ENCODE results near the gene SALL3.
"Not testable (repeated sequence)": the region's sequence is repeated elsewhere in the genome, so short reads cannot be mapped to it uniquely, and the experiment has no call there.

DNA sequence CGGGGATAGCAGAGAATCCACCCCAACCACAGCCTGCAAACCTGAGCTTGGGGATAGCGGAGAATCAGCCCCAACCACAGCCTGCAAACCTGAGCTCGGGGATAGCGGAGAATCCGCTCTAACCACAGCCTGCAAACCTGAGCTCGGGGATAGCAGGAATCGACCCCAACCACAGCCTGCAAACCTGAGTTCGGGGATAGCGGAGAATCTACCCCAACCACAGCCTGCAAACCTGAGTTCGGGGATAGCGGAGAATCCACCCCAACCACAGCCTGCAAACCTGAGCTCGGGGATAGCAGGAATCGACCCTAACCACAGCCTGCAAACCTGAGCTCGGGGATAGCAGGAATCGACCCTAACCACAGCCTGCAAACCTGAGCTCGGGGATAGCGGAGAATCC is 37.4 kb upstream of the SALL3 start:
- not testable (repeated sequence) for TF ChIP-seq POLR2A, EP300, POLR2AphosphoS5 (IDR thresholded peaks at IDR 0.05)

Data from gastroesophageal sphincter (tissue), 2 donors.